HG03103 (cell line): Measurements from ENCODE around the gene INF2.

Experiments used
- ATAC-seq: cut with Tn5 transposase; IDR thresholded peaks from one replicate; pipeline ENCODE4 v1.9.1; 2021; ENCODE audit warnings: low read depth; ENCODE audit not compliant: unreplicated experiment

INF2 gene

DNA sequence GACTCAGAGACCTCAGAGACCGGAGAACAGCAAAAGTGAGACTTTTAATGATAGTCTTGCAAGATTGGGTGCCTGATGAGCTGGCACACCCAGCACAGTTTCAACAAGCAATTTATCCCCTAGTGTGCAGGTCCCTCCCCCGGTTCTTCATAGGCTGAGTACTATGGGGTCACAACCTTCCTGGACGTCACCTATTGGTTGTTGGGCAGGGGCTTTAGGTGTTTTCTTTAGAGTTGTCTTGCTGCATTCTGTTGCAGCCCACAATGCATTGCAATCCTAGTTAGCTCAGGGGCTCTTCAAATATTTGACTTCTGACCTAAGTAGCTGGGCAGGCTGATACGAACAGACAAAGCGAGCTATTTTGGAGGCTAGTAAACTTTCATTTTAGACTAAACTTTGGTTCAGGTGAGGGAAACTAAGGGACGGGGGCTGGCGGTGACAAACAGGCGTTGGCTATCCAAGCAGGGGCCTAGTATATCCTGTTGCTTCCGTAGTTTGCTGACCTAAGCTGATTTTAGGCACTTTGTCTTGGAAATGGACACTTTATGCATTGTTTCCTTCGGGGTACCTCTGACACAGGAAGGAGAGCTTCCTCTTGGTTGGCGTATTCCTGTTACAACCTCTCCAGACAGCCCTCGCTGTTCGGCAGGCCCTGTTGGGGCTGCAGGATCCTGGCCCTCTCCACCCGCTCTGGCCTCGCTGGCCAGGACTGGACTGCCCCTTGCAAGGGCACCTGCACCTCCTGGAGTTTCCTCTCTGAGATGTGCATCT is 77.6 kb downstream of the INF2 start:
- ATAC-seq: no peak

DNA sequence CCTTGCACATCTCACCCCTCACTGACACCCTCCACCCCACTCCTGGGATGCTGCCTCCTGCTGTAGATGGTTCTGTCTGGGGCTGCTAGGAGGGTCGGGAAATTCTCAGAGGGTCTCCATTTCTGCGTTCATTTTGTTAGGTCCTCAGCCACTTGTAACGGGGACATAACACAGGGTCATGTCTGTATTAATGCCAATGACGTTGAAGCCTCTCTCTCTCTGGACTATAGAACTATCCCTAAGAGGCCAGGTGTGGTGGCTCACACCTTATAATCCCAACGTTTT is 78.2 kb downstream of the INF2 start:
- ATAC-seq: no peak

DNA sequence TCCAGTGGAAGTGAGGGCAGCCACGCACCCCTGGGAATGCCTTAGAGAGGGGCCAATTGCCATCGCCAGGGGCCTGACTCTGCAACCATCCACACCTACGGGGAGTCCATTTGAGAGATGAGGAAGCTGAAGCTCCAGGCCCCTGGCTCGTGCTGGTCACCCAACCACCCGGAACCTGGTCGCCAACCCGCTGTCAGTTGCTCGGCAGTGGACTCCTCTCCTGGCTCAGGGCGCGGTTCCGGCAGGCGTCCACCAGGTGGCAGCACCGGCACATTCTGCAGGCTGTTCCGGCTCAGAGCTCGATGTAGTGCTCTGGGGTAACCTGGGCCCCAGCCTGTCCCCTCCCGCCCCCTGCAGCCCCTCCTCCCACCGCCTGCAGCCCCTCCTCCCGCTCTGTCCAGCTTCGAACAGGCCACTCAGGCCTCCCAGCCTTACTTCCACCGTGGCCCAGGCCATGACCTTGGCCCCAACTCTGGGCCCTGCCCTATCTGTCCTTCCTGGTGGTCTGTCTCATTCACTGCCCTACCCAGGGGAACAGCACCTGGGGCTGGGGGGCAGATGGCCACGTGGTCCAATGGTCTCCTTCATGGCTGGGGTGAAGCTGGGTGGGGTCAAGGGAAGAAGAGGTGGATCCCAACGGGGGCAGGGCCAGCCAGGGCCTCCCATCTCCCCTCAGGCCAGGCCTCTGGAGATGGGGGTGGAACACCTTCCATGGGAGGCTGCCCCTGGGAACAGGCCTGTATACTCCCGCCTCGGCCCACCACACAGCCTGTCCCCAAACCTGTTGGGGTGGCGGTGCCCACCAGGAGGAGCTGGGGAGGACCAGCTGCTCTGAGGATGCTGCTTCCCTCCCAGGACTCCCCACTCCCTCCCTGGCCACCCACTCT is 79.3 kb downstream of the INF2 start:
- no peak for ATAC-seq

DNA sequence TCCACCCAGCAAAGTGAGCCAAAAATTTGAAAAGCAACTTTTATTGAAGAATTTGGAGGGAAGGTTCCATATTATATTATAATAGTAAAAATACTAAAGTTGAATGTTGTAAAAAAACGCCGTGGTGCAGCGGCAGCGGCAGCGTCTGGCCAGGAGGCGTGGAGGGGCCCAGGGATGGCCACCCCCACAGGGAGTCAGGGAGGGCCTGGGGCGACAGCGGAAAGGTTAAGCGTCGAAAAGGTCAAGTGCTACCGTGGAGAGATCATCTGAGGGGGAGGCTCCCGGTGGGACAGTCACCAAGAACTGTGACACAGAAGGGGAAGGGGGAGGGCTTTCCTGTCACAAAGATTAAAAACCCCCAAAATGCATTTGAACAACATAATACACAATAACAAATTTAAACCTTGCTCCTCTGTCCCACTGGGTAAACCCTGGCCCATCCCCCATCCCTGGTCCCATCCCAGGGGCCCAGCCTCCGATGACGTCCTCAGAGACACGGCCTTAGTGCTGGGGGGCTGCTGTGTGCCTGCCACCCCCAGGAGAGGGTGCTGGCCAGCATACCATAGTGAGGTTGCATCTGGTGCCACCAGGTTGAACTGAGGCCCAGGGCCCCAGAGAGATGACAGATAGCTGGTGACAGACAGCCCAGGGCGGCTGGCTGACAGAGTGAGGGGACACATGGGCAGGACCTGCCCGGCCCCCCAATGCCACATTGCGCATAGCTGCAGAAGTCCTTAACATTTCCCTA is 80.1 kb downstream of the INF2 start:
- ATAC-seq: no peak

DNA sequence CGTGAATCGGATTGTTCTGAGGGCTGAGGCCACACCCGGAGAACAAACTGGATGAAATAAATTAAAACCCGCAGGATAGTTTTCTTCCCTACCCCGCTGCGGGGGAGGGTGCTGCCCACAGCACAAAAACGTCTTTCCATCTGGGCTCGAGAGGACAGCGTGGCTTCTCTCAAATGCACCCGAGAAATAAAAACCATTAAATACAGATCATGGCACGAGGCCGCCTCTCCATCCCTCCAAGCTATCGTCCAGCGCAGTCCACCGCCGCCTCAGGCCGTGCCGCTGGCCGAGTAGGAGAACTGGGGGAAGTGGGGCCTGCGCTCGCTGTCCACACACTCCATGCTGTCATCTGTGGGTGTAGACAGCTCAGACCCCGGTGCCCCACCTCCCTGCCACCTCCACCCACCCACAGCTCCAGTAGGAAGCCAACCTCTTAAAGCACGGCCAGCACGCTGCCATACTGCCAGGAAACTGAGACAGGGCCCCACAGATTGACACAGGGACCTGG is 80.7 kb downstream of the INF2 start:
- no peak for ATAC-seq

DNA sequence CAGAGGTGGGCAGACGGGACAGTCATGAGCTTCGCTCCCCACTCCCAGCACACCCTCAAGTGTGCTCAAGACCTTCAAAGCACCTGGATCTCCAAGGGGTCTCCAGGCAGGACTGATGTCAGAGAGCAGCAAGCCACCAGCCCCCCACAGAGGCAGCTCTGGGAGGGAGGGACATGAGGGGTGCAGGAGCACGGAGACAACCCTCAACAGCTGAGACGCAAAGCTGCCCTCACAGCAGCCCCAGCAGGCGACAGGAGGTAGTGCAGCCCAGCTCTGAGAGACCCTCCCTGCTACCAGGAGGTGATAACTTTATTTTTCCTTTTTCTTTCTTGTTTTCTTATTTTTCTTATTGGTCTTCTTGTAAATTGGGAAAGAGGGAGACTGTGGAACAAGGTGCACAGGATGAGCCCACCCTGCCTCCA is 81.4 kb downstream of the INF2 start:
- no peak for ATAC-seq

DNA sequence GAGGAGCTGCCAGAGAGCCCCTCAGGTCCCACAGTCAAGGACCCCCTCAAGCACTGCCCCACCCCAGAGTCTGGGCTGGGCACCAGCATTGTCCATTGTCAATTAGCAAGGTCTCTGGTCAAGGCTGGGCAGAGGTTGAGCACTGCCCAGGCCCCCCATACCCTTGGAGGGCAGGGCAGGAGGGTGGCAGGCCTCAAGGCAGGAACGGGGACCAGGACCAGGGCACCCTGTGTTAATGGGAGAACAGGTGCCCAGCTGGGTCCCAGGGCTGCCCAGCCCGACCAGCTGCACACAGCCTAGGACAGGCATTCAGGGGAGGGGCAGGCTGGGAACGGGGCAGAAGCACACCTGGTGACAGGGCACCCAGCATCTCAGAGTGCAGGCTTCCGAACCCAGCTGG is 82.0 kb downstream of the INF2 start:
- no peak for ATAC-seq
